H1 (cell line): Measurements from ENCODE around the gene HEATR9. TPM values are rescaled to one million over a fixed set of nuclear protein-coding genes. Genes with fewer than 3 reads are reported as not detected.

ENCODE experiments used
- BACH1 ChIP-seq: IDR thresholded peaks from 2 replicates; pipeline ENCODE4 v1.6.1; 2012; ENCODE audit warnings: low read length, improper control_type of control experiment
- CBX8 ChIP-seq: fragments of 300-800, 300-1000 bp; sonication (generic); IDR thresholded peaks from 2 replicates; pipeline ENCODE4 v1.7.1; 2016; ENCODE audit warnings: low read depth, low read length, borderline replicate concordance
- CREB1 ChIP-seq: IDR thresholded peaks from 2 replicates; pipeline ENCODE4 v1.6.1; 2012; ENCODE audit warnings: inconsistent platforms
- EP300 ChIP-seq, 2 experiments: IDR thresholded peaks; 1 replicate in 1 of 2; 2 replicates in 1 of 2; pipeline ENCODE4 v1.6.1; 2011 to 2012; ENCODE audit warnings: low read depth in 2 of 2, low read length in 2 of 2, mild to moderate bottlenecking in 2 of 2, borderline replicate concordance in 1 of 2, inconsistent platforms in 1 of 2, moderate library complexity in 1 of 2
- HDAC6 ChIP-seq: IDR thresholded peaks from one replicate; pipeline ENCODE4 v1.7.1; 2012; ENCODE audit warnings: low read depth, mild to moderate bottlenecking, inconsistent platforms, low read length, moderate library complexity
- MAFK ChIP-seq: IDR thresholded peaks from 2 replicates; pipeline ENCODE4 v1.6.1; 2012; ENCODE audit warnings: low read depth, mild to moderate bottlenecking, improper control_type of control experiment, low read length
- NANOG ChIP-seq: IDR thresholded peaks from 2 replicates; pipeline ENCODE4 v1.6.1; 2011; ENCODE audit warnings: low read length, low read depth, mild to moderate bottlenecking, inconsistent platforms; ENCODE audit not compliant: insufficient read depth, poor library complexity, severe bottlenecking
- POLR2AphosphoS5 ChIP-seq: IDR thresholded peaks from 2 replicates; pipeline ENCODE4 v1.6.1; 2011; ENCODE audit warnings: low read depth, low read length
- POU5F1 ChIP-seq: IDR thresholded peaks from 2 replicates; pipeline ENCODE4 v1.6.1; 2011; ENCODE audit warnings: low read depth, mild to moderate bottlenecking, low read length, moderate library complexity
- TCF12 ChIP-seq: IDR thresholded peaks from 2 replicates; pipeline ENCODE4 v1.6.1; 2011; ENCODE audit warnings: low read depth, mild to moderate bottlenecking, low read length
- polyA plus RNA-seq, 7 experiments: library from polyadenylated mRNA; depleted of rRNA in 3 of 7; stranded (reverse) in 5 of 7; unstranded in 2 of 7; fragments of >200 nt in 5 of 7; fragments of 200-250 nt in 2 of 7; gene quantifications; 1 replicate in 5 of 7; 2 replicates in 1 of 7; 4 replicates in 1 of 7; pipeline versions ENCODE4 v1.2.1 to v1.2.3, GENCODE V29; 2011 to 2013; ENCODE audit warnings: missing spikeins in 2 of 7, mixed read lengths in 2 of 7
- total RNA-seq: library from RNA; stranded (reverse); fragmentation: NEBNext Ultra II Directional; extraction: Animal tissue kit (Norgen Biotek cat#: 25700); gene quantifications from 2 replicates; pipeline ENCODE4 v1.2.1, GENCODE V29; 2021
- TF ChIP-seq, protein P1 (sequence below): fragments of 300-600 bp; sonication (generic); IDR thresholded peaks from 2 replicates; pipeline ENCODE4 v1.7.1; 2012; ENCODE audit warnings: low read length, moderate library complexity, mild to moderate bottlenecking, inconsistent platforms; ENCODE audit not compliant: insufficient replicate concordance
- TF ChIP-seq, protein P2 (sequence below): IDR thresholded peaks from 2 replicates; pipeline ENCODE4 v1.6.1; 2011; ENCODE audit warnings: low read depth, mild to moderate bottlenecking, low read length; ENCODE audit not compliant: insufficient read depth

HEATR9 gene
- total and polyA plus RNA-seq, 2 of the 8 experiments (the other 6 are each of a cell fraction or from before 2014, with no cell fraction given): not detected

DNA sequence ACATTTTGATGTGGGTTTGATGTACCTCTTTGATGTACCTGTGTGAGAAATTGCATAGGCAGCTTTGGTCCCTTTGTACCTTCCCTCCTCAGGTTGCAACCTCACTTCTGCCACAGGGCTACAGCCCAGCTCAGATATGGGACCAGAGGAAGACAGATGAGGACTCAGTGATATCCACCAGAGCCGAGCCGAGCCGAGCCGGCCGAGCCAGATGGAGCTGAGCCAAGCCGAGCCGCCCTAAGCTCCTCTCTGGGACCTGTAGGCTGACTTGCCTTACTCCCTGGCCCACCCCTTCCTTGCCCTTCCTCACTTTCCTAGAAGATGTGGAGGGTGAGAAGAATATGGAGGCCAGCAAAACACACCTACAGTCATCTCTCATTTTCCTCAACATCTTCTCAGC lies 3.8 kb downstream of the HEATR9 start (continued):
- TF ChIP-seq, protein P1, sequence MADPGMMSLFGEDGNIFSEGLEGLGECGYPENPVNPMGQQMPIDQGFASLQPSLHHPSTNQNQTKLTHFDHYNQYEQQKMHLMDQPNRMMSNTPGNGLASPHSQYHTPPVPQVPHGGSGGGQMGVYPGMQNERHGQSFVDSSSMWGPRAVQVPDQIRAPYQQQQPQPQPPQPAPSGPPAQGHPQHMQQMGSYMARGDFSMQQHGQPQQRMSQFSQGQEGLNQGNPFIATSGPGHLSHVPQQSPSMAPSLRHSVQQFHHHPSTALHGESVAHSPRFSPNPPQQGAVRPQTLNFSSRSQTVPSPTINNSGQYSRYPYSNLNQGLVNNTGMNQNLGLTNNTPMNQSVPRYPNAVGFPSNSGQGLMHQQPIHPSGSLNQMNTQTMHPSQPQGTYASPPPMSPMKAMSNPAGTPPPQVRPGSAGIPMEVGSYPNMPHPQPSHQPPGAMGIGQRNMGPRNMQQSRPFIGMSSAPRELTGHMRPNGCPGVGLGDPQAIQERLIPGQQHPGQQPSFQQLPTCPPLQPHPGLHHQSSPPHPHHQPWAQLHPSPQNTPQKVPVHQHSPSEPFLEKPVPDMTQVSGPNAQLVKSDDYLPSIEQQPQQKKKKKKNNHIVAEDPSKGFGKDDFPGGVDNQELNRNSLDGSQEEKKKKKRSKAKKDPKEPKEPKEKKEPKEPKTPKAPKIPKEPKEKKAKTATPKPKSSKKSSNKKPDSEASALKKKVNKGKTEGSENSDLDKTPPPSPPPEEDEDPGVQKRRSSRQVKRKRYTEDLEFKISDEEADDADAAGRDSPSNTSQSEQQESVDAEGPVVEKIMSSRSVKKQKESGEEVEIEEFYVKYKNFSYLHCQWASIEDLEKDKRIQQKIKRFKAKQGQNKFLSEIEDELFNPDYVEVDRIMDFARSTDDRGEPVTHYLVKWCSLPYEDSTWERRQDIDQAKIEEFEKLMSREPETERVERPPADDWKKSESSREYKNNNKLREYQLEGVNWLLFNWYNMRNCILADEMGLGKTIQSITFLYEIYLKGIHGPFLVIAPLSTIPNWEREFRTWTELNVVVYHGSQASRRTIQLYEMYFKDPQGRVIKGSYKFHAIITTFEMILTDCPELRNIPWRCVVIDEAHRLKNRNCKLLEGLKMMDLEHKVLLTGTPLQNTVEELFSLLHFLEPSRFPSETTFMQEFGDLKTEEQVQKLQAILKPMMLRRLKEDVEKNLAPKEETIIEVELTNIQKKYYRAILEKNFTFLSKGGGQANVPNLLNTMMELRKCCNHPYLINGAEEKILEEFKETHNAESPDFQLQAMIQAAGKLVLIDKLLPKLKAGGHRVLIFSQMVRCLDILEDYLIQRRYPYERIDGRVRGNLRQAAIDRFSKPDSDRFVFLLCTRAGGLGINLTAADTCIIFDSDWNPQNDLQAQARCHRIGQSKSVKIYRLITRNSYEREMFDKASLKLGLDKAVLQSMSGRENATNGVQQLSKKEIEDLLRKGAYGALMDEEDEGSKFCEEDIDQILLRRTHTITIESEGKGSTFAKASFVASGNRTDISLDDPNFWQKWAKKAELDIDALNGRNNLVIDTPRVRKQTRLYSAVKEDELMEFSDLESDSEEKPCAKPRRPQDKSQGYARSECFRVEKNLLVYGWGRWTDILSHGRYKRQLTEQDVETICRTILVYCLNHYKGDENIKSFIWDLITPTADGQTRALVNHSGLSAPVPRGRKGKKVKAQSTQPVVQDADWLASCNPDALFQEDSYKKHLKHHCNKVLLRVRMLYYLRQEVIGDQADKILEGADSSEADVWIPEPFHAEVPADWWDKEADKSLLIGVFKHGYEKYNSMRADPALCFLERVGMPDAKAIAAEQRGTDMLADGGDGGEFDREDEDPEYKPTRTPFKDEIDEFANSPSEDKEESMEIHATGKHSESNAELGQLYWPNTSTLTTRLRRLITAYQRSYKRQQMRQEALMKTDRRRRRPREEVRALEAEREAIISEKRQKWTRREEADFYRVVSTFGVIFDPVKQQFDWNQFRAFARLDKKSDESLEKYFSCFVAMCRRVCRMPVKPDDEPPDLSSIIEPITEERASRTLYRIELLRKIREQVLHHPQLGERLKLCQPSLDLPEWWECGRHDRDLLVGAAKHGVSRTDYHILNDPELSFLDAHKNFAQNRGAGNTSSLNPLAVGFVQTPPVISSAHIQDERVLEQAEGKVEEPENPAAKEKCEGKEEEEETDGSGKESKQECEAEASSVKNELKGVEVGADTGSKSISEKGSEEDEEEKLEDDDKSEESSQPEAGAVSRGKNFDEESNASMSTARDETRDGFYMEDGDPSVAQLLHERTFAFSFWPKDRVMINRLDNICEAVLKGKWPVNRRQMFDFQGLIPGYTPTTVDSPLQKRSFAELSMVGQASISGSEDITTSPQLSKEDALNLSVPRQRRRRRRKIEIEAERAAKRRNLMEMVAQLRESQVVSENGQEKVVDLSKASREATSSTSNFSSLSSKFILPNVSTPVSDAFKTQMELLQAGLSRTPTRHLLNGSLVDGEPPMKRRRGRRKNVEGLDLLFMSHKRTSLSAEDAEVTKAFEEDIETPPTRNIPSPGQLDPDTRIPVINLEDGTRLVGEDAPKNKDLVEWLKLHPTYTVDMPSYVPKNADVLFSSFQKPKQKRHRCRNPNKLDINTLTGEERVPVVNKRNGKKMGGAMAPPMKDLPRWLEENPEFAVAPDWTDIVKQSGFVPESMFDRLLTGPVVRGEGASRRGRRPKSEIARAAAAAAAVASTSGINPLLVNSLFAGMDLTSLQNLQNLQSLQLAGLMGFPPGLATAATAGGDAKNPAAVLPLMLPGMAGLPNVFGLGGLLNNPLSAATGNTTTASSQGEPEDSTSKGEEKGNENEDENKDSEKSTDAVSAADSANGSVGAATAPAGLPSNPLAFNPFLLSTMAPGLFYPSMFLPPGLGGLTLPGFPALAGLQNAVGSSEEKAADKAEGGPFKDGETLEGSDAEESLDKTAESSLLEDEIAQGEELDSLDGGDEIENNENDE: no peak
- no peak for TF ChIP-seq MAFK
- no peak for TF ChIP-seq TCF12
- no peak for TF ChIP-seq EP300 (IDR thresholded peaks at IDR 0.05; ENCODE audit: borderline replicate concordance in 1 of 2, low read depth in 2 of 2, low read length in 2 of 2)
- no peak for TF ChIP-seq BACH1
- TF ChIP-seq POU5F1: no peak
- TF ChIP-seq HDAC6: no peak
- no peak for TF ChIP-seq CBX8
- TF ChIP-seq, protein P2, sequence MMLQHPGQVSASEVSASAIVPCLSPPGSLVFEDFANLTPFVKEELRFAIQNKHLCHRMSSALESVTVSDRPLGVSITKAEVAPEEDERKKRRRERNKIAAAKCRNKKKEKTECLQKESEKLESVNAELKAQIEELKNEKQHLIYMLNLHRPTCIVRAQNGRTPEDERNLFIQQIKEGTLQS: no peak
- no peak for TF ChIP-seq NANOG
- TF ChIP-seq CREB1: no peak
- TF ChIP-seq POLR2AphosphoS5: no peak
